ENCODE data around the gene HSPA9.

The HSPA9 gene

GRCh38 chr5:138544181-138545134, 30.7 kb downstream of the HSPA9 start:
- H3K36me3 Mint-ChIP-seq (ENCODE audit: low read depth) = peaks cover 5% of the 10 kb centered on the region
- H3K4me1 Mint-ChIP-seq = peaks cover 57% of the 10 kb centered on the region
- no peaks in the 10 kb centered on the region for H3K27me3 Mint-ChIP-seq (ENCODE audit: low read depth)
- peak overlapping the region; percentile 98 to 100 (median 99) for H3K27ac Mint-ChIP-seq
- no peaks in the 10 kb centered on the region for H3K9me3 Mint-ChIP-seq
- H3K4me3 Mint-ChIP-seq = peak overlapping the region; percentile 98 to 99 (median 99)
- no peak for TF ChIP-seq CTCF (IDR thresholded peaks at IDR 0.05; ENCODE audit: unreplicated experiment in 3 of 3)

- no peaks in the 10 kb centered on the region for H3K9me3 Mint-ChIP-seq
- peak overlapping the region; percentile 98 to 99 (median 99) for H3K4me3 Mint-ChIP-seq
- TF ChIP-seq CTCF (IDR thresholded peaks at IDR 0.05; ENCODE audit: unreplicated experiment in 3 of 3) = no peak
- peak overlapping the region; percentile 98 to 100 (median 99) for H3K27ac Mint-ChIP-seq
- H3K4me1 Mint-ChIP-seq = peaks cover 57% of the 10 kb centered on the region
- no peaks in the 10 kb centered on the region for H3K27me3 Mint-ChIP-seq (ENCODE audit: low read depth)
- peaks cover 10% of the 10 kb centered on the region for H3K36me3 Mint-ChIP-seq (ENCODE audit: low read depth)
Observed at GRCh38 chr5:138543730-138544104, 31.5 kb downstream of the HSPA9 start.

GRCh38 chr5:138542956-138543729, 32.1 kb downstream of the HSPA9 start, which contains the start of gene ETF1:
ETF1 (minus strand) TSS chr5:138543236; CDS start chr5:138542918, 318 bp downstream.
- no peaks in the 10 kb centered on the region for H3K27me3 Mint-ChIP-seq (ENCODE audit: low read depth)
- H3K36me3 Mint-ChIP-seq (ENCODE audit: low read depth) = peaks cover 12% of the 10 kb centered on the region
- H3K4me3 Mint-ChIP-seq = peak within 1 kb of the TSS; percentile 98 to 99 (median 99)
- H3K27ac Mint-ChIP-seq = peak within 1 kb of the TSS; percentile 98 to 100 (median 99)
- H3K4me1 Mint-ChIP-seq = peaks cover 53% of the 10 kb centered on the region
- no peaks in the 10 kb centered on the region for H3K9me3 Mint-ChIP-seq
- TF ChIP-seq CTCF (IDR thresholded peaks at IDR 0.05; ENCODE audit: unreplicated experiment in 3 of 3) = no peak

GRCh38 chr5:138542180-138542955, 32.8 kb downstream of the HSPA9 start:
- H3K27me3 Mint-ChIP-seq (ENCODE audit: low read depth) = no peaks in the 10 kb centered on the region
- peaks cover 12% of the 10 kb centered on the region for H3K36me3 Mint-ChIP-seq (ENCODE audit: low read depth)
- TF ChIP-seq CTCF (IDR thresholded peaks at IDR 0.05; ENCODE audit: unreplicated experiment in 3 of 3) = no peak
- H3K4me1 Mint-ChIP-seq = peaks cover 48% of the 10 kb centered on the region
- no peaks in the 10 kb centered on the region for H3K9me3 Mint-ChIP-seq
- H3K4me3 Mint-ChIP-seq = peak overlapping the region; percentile 98 to 99 (median 99)
- peak overlapping the region; percentile 98 to 100 (median 99) for H3K27ac Mint-ChIP-seq

GRCh38 chr5:138541511-138542179, 33.6 kb downstream of the HSPA9 start:
- H3K9me3 Mint-ChIP-seq = no peaks in the 10 kb centered on the region
- peak overlapping the region; percentile 98 to 99 (median 99) for H3K4me3 Mint-ChIP-seq
- H3K27ac Mint-ChIP-seq = peak overlapping the region; percentile 92 to 99 (median 98)
- H3K4me1 Mint-ChIP-seq = peaks cover 48% of the 10 kb centered on the region
- peaks cover 12% of the 10 kb centered on the region for H3K36me3 Mint-ChIP-seq (ENCODE audit: low read depth)
- TF ChIP-seq CTCF (IDR thresholded peaks at IDR 0.05; ENCODE audit: unreplicated experiment in 3 of 3) = no peak
- H3K27me3 Mint-ChIP-seq (ENCODE audit: low read depth) = no peaks in the 10 kb centered on the region
